ENCODE measurements around the gene PREB. TPM values are rescaled to one million over a fixed set of nuclear protein-coding genes. Genes with fewer than 3 reads are reported as not detected.

PREB gene
- total and polyA plus RNA-seq, 2 of the 13 experiments (the other 11 are each of a cell fraction or from before 2014, with no cell fraction given), result 112 to 192 TPM

DNA sequence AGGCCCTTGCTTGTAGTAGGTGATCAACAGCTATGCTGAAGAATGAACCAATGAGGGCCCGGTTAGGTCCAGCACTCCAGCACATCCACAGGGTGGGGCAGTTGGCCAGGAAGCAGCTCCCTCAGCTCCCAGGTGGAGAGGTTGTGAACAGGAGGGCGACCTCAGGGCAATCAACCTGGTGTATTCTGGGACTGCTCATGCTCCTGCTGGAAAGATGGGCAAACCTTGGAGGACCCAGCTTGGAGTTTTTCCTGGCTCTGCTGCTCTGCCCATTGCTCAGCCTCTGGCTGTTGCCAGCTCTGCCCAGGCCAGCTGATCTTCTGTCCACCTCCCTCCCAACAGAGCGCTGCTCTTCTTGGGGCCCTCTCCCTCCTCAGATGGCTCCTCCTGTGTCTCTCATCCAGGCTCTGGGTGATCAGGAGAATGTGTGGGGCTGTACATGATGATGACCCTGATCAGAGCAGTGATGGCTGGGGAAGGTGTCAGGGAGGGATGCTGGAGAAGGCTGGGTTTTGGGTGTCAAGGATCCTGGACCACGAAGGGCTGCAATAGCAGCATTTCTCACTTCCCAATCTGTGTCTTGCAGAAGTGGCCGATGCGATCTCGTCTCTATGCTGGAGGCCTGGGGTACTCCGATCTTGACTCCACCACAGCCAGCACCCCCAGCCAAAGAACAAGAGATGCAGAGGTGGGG is 17.8 kb upstream of the PREB start (continued):
- TF ChIP-seq REL (CRISPR knock-in tag; conservative IDR thresholded peaks at IDR 0.05) (no peak), SP140L (CRISPR knock-in tag; IDR thresholded peaks at IDR 0.05; ENCODE audit: borderline replicate concordance) (no peak), PCBP2 (optimal IDR thresholded peaks at IDR 0.05; ENCODE audit: low read depth, low read length, poor library complexity, severe bottlenecking) (no peak), HOXA5 (CRISPR knock-in tag; IDR thresholded peaks at IDR 0.05) (0 out of 2 replicates have a peak, but pooled peaks have one; percentile 26), CENPBD1 (CRISPR knock-in tag; IDR thresholded peaks at IDR 0.05; ENCODE audit: borderline replicate concordance, low read depth) (no peak), ZNF552 (CRISPR knock-in tag; IDR thresholded peaks at IDR 0.05; ENCODE audit: borderline replicate concordance) (no peak), PHF5A (CRISPR knock-in tag; IDR thresholded peaks at IDR 0.05; ENCODE audit: low read depth, unreplicated experiment) (no peak), GATAD2A (CRISPR knock-in tag; IDR thresholded peaks at IDR 0.05) (peak; percentile 44; the same call in 1 of the 2 replicates), SMC3 (IDR thresholded peaks at IDR 0.05; ENCODE audit: low read length) (peak; percentile 94), ZZZ3 (CRISPR knock-in tag; IDR thresholded peaks at IDR 0.05; ENCODE audit: borderline replicate concordance) (no peak), ZNF275 (CRISPR knock-in tag; IDR thresholded peaks at IDR 0.05; ENCODE audit: borderline replicate concordance) (no peak), DNMT3B (CRISPR knock-in tag; conservative IDR thresholded peaks at IDR 0.05) (no peak), NFIB (CRISPR knock-in tag; IDR thresholded peaks at IDR 0.05; ENCODE audit: borderline replicate concordance) (no peak), SRF (IDR thresholded peaks at IDR 0.05; ENCODE audit: low read depth, low read length) (no peak), ZNF260 (CRISPR knock-in tag; IDR thresholded peaks at IDR 0.05; ENCODE audit: borderline replicate concordance, low read depth) (no peak)
- TF ChIP-seq, protein P1, sequence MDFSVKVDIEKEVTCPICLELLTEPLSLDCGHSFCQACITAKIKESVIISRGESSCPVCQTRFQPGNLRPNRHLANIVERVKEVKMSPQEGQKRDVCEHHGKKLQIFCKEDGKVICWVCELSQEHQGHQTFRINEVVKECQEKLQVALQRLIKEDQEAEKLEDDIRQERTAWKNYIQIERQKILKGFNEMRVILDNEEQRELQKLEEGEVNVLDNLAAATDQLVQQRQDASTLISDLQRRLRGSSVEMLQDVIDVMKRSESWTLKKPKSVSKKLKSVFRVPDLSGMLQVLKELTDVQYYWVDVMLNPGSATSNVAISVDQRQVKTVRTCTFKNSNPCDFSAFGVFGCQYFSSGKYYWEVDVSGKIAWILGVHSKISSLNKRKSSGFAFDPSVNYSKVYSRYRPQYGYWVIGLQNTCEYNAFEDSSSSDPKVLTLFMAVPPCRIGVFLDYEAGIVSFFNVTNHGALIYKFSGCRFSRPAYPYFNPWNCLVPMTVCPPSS (IDR thresholded peaks at IDR 0.05), result no peak
- TF ChIP-seq, protein P2, sequence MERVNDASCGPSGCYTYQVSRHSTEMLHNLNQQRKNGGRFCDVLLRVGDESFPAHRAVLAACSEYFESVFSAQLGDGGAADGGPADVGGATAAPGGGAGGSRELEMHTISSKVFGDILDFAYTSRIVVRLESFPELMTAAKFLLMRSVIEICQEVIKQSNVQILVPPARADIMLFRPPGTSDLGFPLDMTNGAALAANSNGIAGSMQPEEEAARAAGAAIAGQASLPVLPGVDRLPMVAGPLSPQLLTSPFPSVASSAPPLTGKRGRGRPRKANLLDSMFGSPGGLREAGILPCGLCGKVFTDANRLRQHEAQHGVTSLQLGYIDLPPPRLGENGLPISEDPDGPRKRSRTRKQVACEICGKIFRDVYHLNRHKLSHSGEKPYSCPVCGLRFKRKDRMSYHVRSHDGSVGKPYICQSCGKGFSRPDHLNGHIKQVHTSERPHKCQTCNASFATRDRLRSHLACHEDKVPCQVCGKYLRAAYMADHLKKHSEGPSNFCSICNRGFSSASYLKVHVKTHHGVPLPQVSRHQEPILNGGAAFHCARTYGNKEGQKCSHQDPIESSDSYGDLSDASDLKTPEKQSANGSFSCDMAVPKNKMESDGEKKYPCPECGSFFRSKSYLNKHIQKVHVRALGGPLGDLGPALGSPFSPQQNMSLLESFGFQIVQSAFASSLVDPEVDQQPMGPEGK (CRISPR knock-in tag; IDR thresholded peaks at IDR 0.05), result no peak
- TF ChIP-seq, protein P3, sequence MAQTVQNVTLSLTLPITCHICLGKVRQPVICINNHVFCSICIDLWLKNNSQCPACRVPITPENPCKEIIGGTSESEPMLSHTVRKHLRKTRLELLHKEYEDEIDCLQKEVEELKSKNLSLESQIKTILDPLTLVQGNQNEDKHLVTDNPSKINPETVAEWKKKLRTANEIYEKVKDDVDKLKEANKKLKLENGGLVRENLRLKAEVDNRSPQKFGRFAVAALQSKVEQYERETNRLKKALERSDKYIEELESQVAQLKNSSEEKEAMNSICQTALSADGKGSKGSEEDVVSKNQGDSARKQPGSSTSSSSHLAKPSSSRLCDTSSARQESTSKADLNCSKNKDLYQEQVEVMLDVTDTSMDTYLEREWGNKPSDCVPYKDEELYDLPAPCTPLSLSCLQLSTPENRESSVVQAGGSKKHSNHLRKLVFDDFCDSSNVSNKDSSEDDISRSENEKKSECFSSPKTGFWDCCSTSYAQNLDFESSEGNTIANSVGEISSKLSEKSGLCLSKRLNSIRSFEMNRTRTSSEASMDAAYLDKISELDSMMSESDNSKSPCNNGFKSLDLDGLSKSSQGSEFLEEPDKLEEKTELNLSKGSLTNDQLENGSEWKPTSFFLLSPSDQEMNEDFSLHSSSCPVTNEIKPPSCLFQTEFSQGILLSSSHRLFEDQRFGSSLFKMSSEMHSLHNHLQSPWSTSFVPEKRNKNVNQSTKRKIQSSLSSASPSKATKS (CRISPR knock-in tag; IDR thresholded peaks at IDR 0.05), result no peak

Data from HepG2 (cell line).